Left ventricle myocardium superior (tissue), 1 donor: ENCODE measurements around the gene ZNF423. TPM values are rescaled to one million over a fixed set of nuclear protein-coding genes. Genes with fewer than 3 reads are reported as not detected.

Source experiments
- ATAC-seq: fragments of 200-7000 bp; cut with Tn5 transposase; one replicate; pipeline ENCODE4 v1.9.1; 2020; ENCODE audit warnings: mild to moderate bottlenecking, moderate library complexity
- DNase-seq: peaks from one replicate; pipeline ENCODE4 v3.0.0-alpha.2; 2020
- intact Hi-C: fragments of 100-400 bp; cut with micrococcal nuclease; formaldehyde crosslinking; loops from one replicate; pipeline ENCODE4 v1.11.0; 2022
- total RNA-seq: library from RNA; stranded (reverse); fragmentation: NEBNext Ultra II Directional; extraction: Animal tissue kit (Norgen Biotek cat#: 25700); gene quantifications from one replicate; pipeline ENCODE4 v1.2.1, GENCODE V29; 2021
- donor health status: DM: no; HTN: yes; CAD: no; lungs with severe emphysema.

The ZNF423 gene
- total RNA-seq, 1 donor from 2014 or later: 7.8 TPM

- DNase-seq (no peak), ATAC-seq (peak; percentile 51)
- intact Hi-C loops: no loop called here
These were observed 327.6 kb downstream of the ZNF423 start for GRCh38 chr16:49528060-49528865.

- ATAC-seq (no peak), DNase-seq (no peak)
- intact Hi-C loops: no loop called here
These were observed 328.3 kb downstream of the ZNF423 start for GRCh38 chr16:49527611-49528010.

GRCh38 chr16:49526860-49527365 is 329.0 kb downstream of the ZNF423 start:
- ATAC-seq (no peak), DNase-seq (no peak)
- intact Hi-C loops: no loop called here

GRCh38 chr16:49524947-49525315 is 331.0 kb downstream of the ZNF423 start:
- no peak for ATAC-seq
- intact Hi-C loops: no loop called here
- DNase-seq: no peak

- ATAC-seq (no peak), DNase-seq (no peak)
- intact Hi-C loops: no loop called here
These were observed 331.5 kb downstream of the ZNF423 start for GRCh38 chr16:49524216-49524946.

- ATAC-seq (no peak), DNase-seq (no peak)
- intact Hi-C loops: no loop called here
These were observed 332.3 kb downstream of the ZNF423 start for GRCh38 chr16:49523435-49524159.

- intact Hi-C loops: no loop called here
- ATAC-seq (no peak), DNase-seq (no peak)
These were observed 334.1 kb downstream of the ZNF423 start for GRCh38 chr16:49521734-49522325.

- DNase-seq (no peak), ATAC-seq (no peak)
- intact Hi-C loops: no loop called here
These were observed 335.3 kb downstream of the ZNF423 start for GRCh38 chr16:49520492-49521038.

GRCh38 chr16:49519741-49520140 is 336.2 kb downstream of the ZNF423 start:
- no peak for DNase-seq
- ATAC-seq: no peak
- intact Hi-C loops: no loop called here

GRCh38 chr16:49519008-49519656 is 336.8 kb downstream of the ZNF423 start:
- ATAC-seq: no peak
- intact Hi-C loops: no loop called here

GRCh38 chr16:49516382-49517036 is 339.4 kb downstream of the ZNF423 start:
- ATAC-seq: no peak
- intact Hi-C loops: no loop called here
- no peak for DNase-seq

More at GRCh38 chr16:49519008-49519656, 336.8 kb downstream of the ZNF423 start:
- DNase-seq: no peak

- no peak for ATAC-seq
- no peak for DNase-seq
- intact Hi-C loops: no loop called here
These were observed 340.1 kb downstream of the ZNF423 start for GRCh38 chr16:49515861-49516260.

GRCh38 chr16:49515016-49515565 is 340.8 kb downstream of the ZNF423 start:
- ATAC-seq (no peak), DNase-seq (no peak)
- intact Hi-C loops: no loop called here

GRCh38 chr16:49514073-49514980 is 341.6 kb downstream of the ZNF423 start:
- intact Hi-C loops: no loop called here
- no peak for DNase-seq
- ATAC-seq: no peak

- intact Hi-C loops: no loop called here
- ATAC-seq (peak; percentile 57), DNase-seq (no peak)
These were observed 342.9 kb downstream of the ZNF423 start for GRCh38 chr16:49513040-49513439.

GRCh38 chr16:49510654-49511305 is 345.1 kb downstream of the ZNF423 start:
- DNase-seq (no peak), ATAC-seq (no peak)
- intact Hi-C loops: no loop called here
